ENCODE data around the gene PLCD3.

Gene PLCD3

GRCh38 chr17:45155029-45155428 is 22.7 kb upstream of the PLCD3 start:
- H2BK15ac ChIP-seq (replicated peaks; ENCODE audit: low read depth), result no peak overlapping the region
- peaks cover 1% of the 10 kb centered on the region for H3K79me1 ChIP-seq (ENCODE audit: low read length)
- H2AK5ac ChIP-seq (ENCODE audit: low read length), result no peak overlapping the region
- no peak overlapping the region for H3K23ac ChIP-seq (ENCODE audit: low read length)
- H3K27me3 ChIP-seq (ENCODE audit: insufficient read depth, low read length, poor library complexity), result no peaks in the 10 kb centered on the region
- H2BK5ac ChIP-seq (ENCODE audit: low read length), result no peak overlapping the region
- no peak overlapping the region for H3K9ac ChIP-seq (ENCODE audit: low read length)
- no peak overlapping the region for H2BK120ac ChIP-seq (ENCODE audit: low read depth, low read length)
- no peak overlapping the region for H3K18ac ChIP-seq (ENCODE audit: low read length)
- no peak overlapping the region for H4K5ac ChIP-seq (ENCODE audit: low read length)
- no peak overlapping the region for H3K4me2 ChIP-seq (ENCODE audit: low read length)
- peaks cover 9% of the 10 kb centered on the region for H3K79me2 ChIP-seq (ENCODE audit: control insufficient read depth, insufficient read depth, low read length)
- no peak overlapping the region for H3K4me3 ChIP-seq (ENCODE audit: low read length)
- no peaks in the 10 kb centered on the region for H3K36me3 ChIP-seq (ENCODE audit: control insufficient read depth, insufficient read depth, low read length)
- no peak for DNase-seq
- no CpG with 5 or more reads among the region's 4 CpGs for WGBS (ENCODE audit: extremely low coverage, insufficient coverage, low lambda C conversion rate)
- peaks cover 1% of the 10 kb centered on the region for H3K4me1 ChIP-seq (ENCODE audit: control insufficient read depth, low read depth, low read length)
- H4K8ac ChIP-seq (ENCODE audit: low read depth, low read length), result no peak overlapping the region
- no peak overlapping the region for H3K56ac ChIP-seq (ENCODE audit: low read length)
- no peak overlapping the region for H3K4ac ChIP-seq (ENCODE audit: low read depth, low read length)
- H3K27ac ChIP-seq (ENCODE audit: low read depth, low read length), result no peak overlapping the region

- peak overlapping the region; percentile 26 for H3K9ac ChIP-seq (ENCODE audit: low read length)
- H2BK15ac ChIP-seq (replicated peaks; ENCODE audit: low read depth), result no peak overlapping the region
- no peak for DNase-seq
- no CpG with 5 or more reads among the region's 8 CpGs for WGBS (ENCODE audit: extremely low coverage, insufficient coverage, low lambda C conversion rate)
- no peaks in the 10 kb centered on the region for H3K36me3 ChIP-seq (ENCODE audit: control insufficient read depth, insufficient read depth, low read length)
- no peaks in the 10 kb centered on the region for H3K27me3 ChIP-seq (ENCODE audit: insufficient read depth, low read length, poor library complexity)
- no peak overlapping the region for H4K5ac ChIP-seq (ENCODE audit: low read length)
- H3K4ac ChIP-seq (ENCODE audit: low read depth, low read length), result no peak overlapping the region
- H3K4me1 ChIP-seq (ENCODE audit: control insufficient read depth, low read depth, low read length), result peaks cover 3% of the 10 kb centered on the region
- peak overlapping the region; percentile 20 for H3K56ac ChIP-seq (ENCODE audit: low read length)
- no peak overlapping the region for H3K27ac ChIP-seq (ENCODE audit: low read depth, low read length)
- no peak overlapping the region for H4K8ac ChIP-seq (ENCODE audit: low read depth, low read length)
- H3K18ac ChIP-seq (ENCODE audit: low read length), result no peak overlapping the region
- no peak overlapping the region for H2BK120ac ChIP-seq (ENCODE audit: low read depth, low read length)
- H2AK5ac ChIP-seq (ENCODE audit: low read length), result no peak overlapping the region
- H3K23ac ChIP-seq (ENCODE audit: low read length), result no peak overlapping the region
- H2BK5ac ChIP-seq (ENCODE audit: low read length), result no peak overlapping the region
- peak overlapping the region; percentile 26 for H3K4me2 ChIP-seq (ENCODE audit: low read length)
- peaks cover 16% of the 10 kb centered on the region for H3K79me2 ChIP-seq (ENCODE audit: control insufficient read depth, insufficient read depth, low read length)
- H3K4me3 ChIP-seq (ENCODE audit: low read length), result no peak overlapping the region
- peaks cover 6% of the 10 kb centered on the region for H3K79me1 ChIP-seq (ENCODE audit: low read length)
These were observed 18.8 kb upstream of the PLCD3 start for GRCh38 chr17:45150911-45151809.

GRCh38 chr17:45149669-45150664 is 17.7 kb upstream of the PLCD3 start:
- Histone ChIP-seq H2BK5ac (ENCODE audit: low read length) (no peak overlapping the region), H3K18ac (ENCODE audit: low read length) (peak overlapping the region; percentile 46), H3K4me2 (ENCODE audit: low read length) (peak overlapping the region; percentile 73), H3K27ac (ENCODE audit: low read depth, low read length) (peak overlapping the region; percentile 79), H4K5ac (ENCODE audit: low read length) (no peak overlapping the region), H3K4me3 (ENCODE audit: low read length) (peak overlapping the region; percentile 91), H3K36me3 (ENCODE audit: control insufficient read depth, insufficient read depth, low read length) (no peaks in the 10 kb centered on the region), H2BK120ac (ENCODE audit: low read depth, low read length) (no peak overlapping the region), H3K23ac (ENCODE audit: low read length) (no peak overlapping the region), H3K9ac (ENCODE audit: low read length) (peak overlapping the region; percentile 94), H3K4me1 (ENCODE audit: control insufficient read depth, low read depth, low read length) (peaks cover 3% of the 10 kb centered on the region), H2BK15ac (replicated peaks; ENCODE audit: low read depth) (no peak overlapping the region), H3K56ac (ENCODE audit: low read length) (peak overlapping the region; percentile 96), H3K27me3 (ENCODE audit: insufficient read depth, low read length, poor library complexity) (no peaks in the 10 kb centered on the region), H3K79me1 (ENCODE audit: low read length) (peaks cover 6% of the 10 kb centered on the region), H2AK5ac (ENCODE audit: low read length) (no peak overlapping the region), H3K79me2 (ENCODE audit: control insufficient read depth, insufficient read depth, low read length) (peaks cover 16% of the 10 kb centered on the region), H3K4ac (ENCODE audit: low read depth, low read length) (no peak overlapping the region), H4K8ac (ENCODE audit: low read depth, low read length) (no peak overlapping the region)
- DNase-seq, result peak; percentile 66
- WGBS (ENCODE audit: extremely low coverage, insufficient coverage, low lambda C conversion rate), result no CpG with 5 or more reads among the region's 56 CpGs

- no peak overlapping the region for H2BK15ac ChIP-seq (replicated peaks; ENCODE audit: low read depth)
- WGBS (ENCODE audit: extremely low coverage, insufficient coverage, low lambda C conversion rate), result no CpG with 5 or more reads among the region's 32 CpGs
- peak overlapping the region; percentile 91 for H3K4me3 ChIP-seq (ENCODE audit: low read length)
- peak; percentile 93 for DNase-seq
- peaks cover 6% of the 10 kb centered on the region for H3K79me1 ChIP-seq (ENCODE audit: low read length)
- no peaks in the 10 kb centered on the region for H3K27me3 ChIP-seq (ENCODE audit: insufficient read depth, low read length, poor library complexity)
- H3K4ac ChIP-seq (ENCODE audit: low read depth, low read length), result no peak overlapping the region
- no peak overlapping the region for H2BK5ac ChIP-seq (ENCODE audit: low read length)
- H3K56ac ChIP-seq (ENCODE audit: low read length), result peak overlapping the region; percentile 96
- peak overlapping the region; percentile 46 for H3K18ac ChIP-seq (ENCODE audit: low read length)
- no peak overlapping the region for H4K8ac ChIP-seq (ENCODE audit: low read depth, low read length)
- H2BK120ac ChIP-seq (ENCODE audit: low read depth, low read length), result no peak overlapping the region
- H3K79me2 ChIP-seq (ENCODE audit: control insufficient read depth, insufficient read depth, low read length), result peaks cover 16% of the 10 kb centered on the region
- H3K4me1 ChIP-seq (ENCODE audit: control insufficient read depth, low read depth, low read length), result peaks cover 3% of the 10 kb centered on the region
- H3K23ac ChIP-seq (ENCODE audit: low read length), result peak overlapping the region; percentile 26
- H3K36me3 ChIP-seq (ENCODE audit: control insufficient read depth, insufficient read depth, low read length), result no peaks in the 10 kb centered on the region
- H3K27ac ChIP-seq (ENCODE audit: low read depth, low read length), result peak overlapping the region; percentile 79
- no peak overlapping the region for H4K5ac ChIP-seq (ENCODE audit: low read length)
- H3K4me2 ChIP-seq (ENCODE audit: low read length), result peak overlapping the region; percentile 73
- H2AK5ac ChIP-seq (ENCODE audit: low read length), result no peak overlapping the region
- peak overlapping the region; percentile 94 for H3K9ac ChIP-seq (ENCODE audit: low read length)
These were observed 16.8 kb upstream of the PLCD3 start for GRCh38 chr17:45149037-45149668.

- peak; percentile 100 for DNase-seq
- Histone ChIP-seq H2BK15ac (replicated peaks; ENCODE audit: low read depth) (no peak within 1 kb of the TSS), H3K23ac (ENCODE audit: low read length) (peak within 1 kb of the TSS; percentile 26), H4K8ac (ENCODE audit: low read depth, low read length) (no peak within 1 kb of the TSS), H3K4me1 (ENCODE audit: control insufficient read depth, low read depth, low read length) (peaks cover 4% of the 10 kb centered on the region), H3K79me2 (ENCODE audit: control insufficient read depth, insufficient read depth, low read length) (peaks cover 16% of the 10 kb centered on the region), H3K56ac (ENCODE audit: low read length) (peak within 1 kb of the TSS; percentile 96), H3K27me3 (ENCODE audit: insufficient read depth, low read length, poor library complexity) (no peaks in the 10 kb centered on the region), H4K5ac (ENCODE audit: low read length) (no peak within 1 kb of the TSS), H3K79me1 (ENCODE audit: low read length) (peaks cover 6% of the 10 kb centered on the region), H3K4me3 (ENCODE audit: low read length) (peak within 1 kb of the TSS; percentile 91), H2AK5ac (ENCODE audit: low read length) (no peak within 1 kb of the TSS), H2BK5ac (ENCODE audit: low read length) (peak within 1 kb of the TSS; percentile 77), H3K36me3 (ENCODE audit: control insufficient read depth, insufficient read depth, low read length) (no peaks in the 10 kb centered on the region), H3K18ac (ENCODE audit: low read length) (peak within 1 kb of the TSS; percentile 77), H2BK120ac (ENCODE audit: low read depth, low read length) (no peak within 1 kb of the TSS), H3K27ac (ENCODE audit: low read depth, low read length) (peak within 1 kb of the TSS; percentile 94), H3K9ac (ENCODE audit: low read length) (peak within 1 kb of the TSS; percentile 94), H3K4me2 (ENCODE audit: low read length) (peak within 1 kb of the TSS; percentile 73), H3K4ac (ENCODE audit: low read depth, low read length) (peak within 1 kb of the TSS; percentile 8)
- WGBS (ENCODE audit: extremely low coverage, insufficient coverage, low lambda C conversion rate), result no CpG with 5 or more reads among the region's 58 CpGs
These were observed 16.1 kb upstream of the PLCD3 start, which contains the start of gene HEXIM1 for GRCh38 chr17:45148183-45149036. TSS of gene HEXIM1 (plus strand) at chr17:45148475. CDS start at chr17:45149191, 716 bp downstream.

Measured in mesendoderm (in vitro differentiated cells).